TTC549 (cell line): ENCODE results near the gene ZNF565.
"Not testable (repeated sequence)": the region's sequence is repeated elsewhere in the genome, so short reads cannot be mapped to it uniquely, and the experiment has no call there.

Experiments
- FAIRE-seq: peaks from 2 replicates; lab custom pipeline; 2012; peaks lifted over from hg19 to GRCh38; lab: Jason Lieb, UNC

Gene ZNF565

DNA sequence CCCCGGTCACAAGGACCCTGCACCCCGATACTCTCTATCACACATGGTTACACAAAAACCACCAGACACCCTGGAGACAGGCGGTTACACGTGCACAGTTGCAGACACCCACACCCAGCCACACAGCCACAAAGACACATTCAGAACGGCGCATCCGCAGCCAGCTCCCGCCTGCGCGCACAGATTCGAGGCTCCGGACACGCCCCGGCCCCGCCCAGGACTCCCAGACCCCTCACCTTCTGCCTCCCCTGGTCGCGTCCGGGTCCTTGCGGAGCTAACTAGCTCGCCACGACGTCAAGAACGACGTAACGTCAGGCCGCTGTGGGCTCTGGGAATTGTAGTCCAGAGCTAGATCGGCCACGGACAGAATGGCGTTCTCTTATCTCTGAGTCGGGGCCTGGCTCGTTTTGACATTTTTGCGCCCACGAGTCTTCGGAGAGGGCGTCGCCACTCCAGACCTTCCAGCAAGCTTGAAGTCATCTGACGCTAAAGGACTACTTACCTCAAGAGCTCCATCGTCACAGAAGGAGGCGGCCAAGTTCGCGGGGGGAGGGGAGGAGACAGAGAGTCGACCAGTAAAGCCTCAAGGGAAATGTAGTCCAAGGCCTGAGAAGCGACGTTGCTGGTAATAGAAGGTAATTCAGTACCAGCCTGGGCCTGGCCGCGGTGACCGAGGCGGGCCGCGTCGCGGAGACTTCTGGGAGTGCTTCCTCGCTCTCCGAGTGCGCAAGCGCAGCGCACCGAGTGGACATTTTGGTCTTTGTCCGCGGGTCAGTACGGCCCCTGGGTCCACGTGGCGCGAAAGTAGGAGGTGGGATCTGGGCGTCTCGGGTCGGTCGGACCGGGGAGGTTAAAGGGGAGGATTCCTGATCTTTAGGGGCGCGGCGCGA lies at the start of gene ZNF565, which contains the start of gene ZNF146:
ZNF565 (minus strand) TSS at position 280 of the 890 bp plus-strand sequence. CDS start 12,680 bp downstream, outside the sequence.
ZNF146 (plus strand) TSS at position 721 of the 890 bp plus-strand sequence. CDS start 21,335 bp downstream, outside the sequence.
- FAIRE-seq, result peak; percentile 62

DNA sequence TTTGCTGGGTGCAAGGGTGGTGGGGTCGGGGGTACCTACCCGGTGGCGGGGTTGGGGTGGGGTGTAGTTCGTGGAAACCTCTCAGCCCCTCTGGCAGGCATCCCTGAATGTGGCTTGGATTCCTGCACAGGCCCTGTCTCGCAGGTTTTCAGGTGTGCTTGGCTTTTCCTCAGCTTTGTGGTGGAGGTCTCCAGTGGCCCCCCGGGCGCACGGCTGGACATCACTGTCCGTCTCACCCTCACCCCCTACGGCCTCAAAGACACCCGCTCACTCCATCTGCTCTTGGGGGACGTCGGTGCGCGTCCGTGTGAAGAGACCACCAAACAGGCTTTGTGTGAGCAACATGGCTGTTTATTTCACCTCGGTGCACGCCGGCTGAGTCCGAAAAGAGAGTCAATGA lies 44.7 kb upstream of the ZNF565 start:
- no peak for FAIRE-seq

DNA sequence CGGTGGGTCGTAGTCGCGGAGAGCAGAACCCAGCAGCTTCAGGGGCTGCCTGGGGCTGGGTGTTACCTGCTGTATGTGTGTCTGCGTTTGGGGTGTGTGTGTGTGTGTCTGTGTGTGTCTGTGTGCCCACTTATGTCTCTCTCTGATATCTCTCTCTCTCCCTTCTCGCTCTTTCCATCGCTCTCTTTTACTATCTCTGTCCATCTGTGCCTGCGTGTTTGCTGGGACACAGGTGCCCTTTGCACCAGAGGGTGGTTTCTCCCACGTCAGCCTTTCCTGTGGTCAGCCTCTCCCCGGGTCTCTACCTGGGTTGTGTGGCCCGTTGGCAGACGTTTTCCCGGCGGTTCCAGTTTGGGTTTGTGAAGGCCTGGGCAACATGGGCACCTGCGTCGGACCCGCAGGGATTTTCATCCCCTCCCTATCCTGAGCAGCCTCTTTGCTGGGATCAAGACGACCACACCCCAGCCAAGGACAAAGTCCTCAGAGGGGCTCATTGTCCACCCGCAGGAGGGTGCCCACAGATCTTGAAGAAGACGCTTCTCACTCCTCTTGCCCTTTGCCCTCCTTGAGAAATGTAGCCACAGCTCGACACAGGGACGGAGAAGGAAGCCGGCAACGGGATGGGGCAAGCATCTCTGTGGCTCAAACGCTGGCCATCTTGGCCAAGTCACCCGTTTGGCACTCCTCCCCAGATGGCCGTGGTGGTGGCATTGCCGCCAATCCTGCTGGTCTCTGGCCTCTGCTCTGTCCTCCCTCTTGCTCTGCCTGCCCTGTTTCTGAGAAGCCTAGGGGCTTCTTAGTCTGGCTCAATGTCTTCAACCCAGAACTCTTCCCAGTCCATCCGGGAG lies 43.8 kb upstream of the ZNF565 start:
- no peak for FAIRE-seq

DNA sequence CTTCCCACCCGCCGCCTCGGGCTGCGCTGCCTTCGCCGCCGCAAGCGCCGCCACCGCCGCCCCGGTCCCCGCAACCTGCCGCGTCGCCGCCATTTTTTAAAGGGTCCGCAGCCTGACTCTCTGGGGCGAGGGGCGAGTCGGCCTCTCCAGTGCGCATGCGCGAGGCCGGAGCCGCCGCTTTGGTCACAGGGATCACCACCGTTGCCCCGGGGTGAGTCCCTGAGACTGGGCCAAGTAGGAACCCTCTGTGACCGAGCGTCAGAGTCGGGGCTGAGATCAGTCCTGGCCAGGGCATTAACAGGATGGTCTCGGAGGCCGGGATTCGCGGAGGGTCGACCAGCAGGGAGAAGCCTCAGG lies 43.0 kb upstream of the ZNF565 start:
- no peak for FAIRE-seq

DNA sequence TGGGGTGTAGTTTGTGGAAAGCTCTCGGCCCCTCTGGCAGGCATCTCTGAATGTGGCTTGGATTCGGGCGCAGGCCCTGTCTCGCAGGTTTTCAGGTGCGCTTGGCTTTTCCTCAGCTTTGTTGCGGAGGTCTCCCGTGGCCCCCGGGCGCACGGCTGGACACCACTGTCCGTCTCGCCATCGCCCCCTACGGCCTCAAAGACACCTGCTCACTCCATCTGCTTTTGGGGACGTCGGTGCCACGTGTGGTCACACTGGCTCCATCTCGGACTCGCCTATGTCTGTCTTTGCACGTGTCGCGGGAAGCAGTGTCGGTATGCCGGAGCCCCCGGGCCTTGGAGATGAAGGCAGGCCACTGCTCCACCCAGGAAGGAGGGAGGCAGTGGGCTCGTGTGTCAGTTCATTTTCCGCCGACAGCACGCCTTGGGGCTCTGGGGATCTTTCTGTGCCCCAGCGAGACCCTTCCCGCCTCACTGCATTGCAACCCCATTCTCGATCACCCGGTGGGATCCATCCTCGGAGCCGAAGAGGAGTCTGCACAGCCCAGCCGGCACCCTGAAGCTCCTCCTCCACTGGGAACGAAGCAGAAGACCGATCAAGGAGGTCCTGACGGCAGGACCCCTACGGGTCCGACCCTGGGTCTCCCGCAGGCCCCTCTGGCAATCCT lies 42.5 kb upstream of the ZNF565 start:
- no peak for FAIRE-seq

DNA sequence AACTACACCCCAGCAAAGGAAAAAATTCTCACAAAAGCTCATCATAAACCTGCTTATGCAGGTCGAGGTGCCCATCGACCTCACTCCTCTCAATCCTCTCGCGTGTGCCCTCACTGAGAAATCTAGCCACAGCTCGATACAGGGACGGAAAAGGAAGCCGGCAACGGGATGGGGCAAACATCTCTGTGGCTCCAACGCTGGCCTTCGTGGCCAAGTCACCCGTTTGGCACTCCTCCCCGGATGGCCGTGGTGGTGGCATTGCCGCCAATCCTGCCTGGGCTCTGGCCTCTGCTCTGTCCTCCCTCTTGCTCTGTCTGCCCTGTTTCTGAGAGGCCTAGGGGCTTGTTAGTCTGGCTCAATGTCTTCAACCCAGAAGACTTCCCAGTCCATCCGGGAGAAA lies 41.6 kb upstream of the ZNF565 start:
- FAIRE-seq, result no peak

DNA sequence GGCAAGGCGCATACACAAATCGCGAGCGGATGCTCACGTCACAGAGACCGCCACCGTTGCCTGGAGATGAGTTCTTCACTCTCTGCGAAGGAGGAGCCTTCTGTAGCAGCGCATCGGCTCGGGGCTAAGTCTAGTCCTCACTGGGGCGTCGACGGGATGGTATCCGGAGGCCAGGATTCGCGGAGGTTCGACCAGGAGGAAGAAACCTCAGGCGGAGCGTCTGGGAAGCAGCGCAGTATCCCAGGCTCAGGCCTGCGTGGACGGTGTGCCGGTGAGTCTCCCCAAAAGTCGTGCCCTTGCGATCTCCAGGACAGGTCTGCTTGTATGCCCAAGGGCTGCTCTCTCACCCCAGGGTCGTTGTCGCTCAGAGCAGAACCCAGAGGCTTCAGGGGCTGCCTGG lies 40.9 kb upstream of the ZNF565 start:
- no peak for FAIRE-seq

DNA sequence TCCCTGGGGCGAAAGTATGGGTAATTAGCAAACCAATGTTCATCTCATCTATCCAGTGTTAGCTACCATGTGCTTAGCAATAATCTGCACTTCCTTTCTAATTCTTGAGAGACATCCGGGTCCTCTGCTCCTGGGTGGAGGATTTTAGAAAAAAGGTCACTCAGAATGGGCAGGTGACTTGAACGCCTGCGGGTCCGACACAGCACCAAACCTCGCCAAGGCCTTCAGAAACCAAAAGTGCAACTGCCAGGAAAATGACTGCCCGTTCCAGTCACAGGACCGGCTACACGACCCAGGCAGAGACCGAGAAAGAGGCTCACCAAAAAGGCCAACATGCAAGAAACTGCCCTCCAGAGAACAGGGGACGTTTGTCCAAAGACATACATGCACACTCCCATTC lies 40.4 kb upstream of the ZNF565 start:
- no peak for FAIRE-seq

DNA sequence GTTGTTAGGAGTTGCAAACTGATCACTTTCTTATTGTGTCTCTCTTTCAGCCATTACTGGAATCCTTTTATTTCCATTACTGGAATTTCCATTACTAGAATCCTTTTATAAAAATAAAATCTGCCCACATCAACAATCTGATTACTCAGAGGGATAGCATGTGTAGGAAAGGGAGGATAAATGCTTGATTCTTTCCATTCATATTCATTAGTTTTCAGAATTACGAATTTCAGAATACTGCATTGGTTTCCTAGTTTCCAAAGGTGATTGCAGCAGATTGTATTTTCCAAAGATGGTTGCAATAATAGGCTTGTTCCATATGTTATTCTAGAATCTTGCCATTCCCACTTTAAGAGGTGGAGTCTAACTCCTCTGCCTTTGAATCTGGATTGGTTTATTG lies 37.6 kb upstream of the ZNF565 start:
- FAIRE-seq, result no peak

DNA sequence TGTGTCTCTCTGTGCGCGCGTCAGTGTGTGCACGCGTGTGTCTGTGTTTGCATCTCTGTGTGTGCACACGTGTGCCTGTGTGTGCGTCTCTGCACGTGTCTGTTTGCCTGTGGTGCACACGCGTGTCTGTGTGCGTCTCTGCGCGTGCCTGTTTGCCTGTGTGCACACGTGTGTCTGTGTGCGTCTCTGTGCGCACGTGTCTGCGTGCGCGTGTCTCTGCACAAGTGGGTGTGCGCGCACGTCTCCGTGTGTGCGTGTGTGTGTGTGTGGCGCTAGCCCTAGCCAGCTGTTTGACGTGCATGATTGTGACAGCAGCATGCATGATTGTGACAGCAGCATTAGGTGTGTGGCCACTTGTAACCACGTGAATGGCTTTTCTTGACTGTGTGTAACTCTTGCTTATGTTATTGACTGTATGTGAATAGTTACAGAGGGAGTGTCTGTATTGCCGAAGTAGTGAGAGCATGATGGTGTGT lies 31.6 kb upstream of the ZNF565 start:
- no peak for FAIRE-seq

DNA sequence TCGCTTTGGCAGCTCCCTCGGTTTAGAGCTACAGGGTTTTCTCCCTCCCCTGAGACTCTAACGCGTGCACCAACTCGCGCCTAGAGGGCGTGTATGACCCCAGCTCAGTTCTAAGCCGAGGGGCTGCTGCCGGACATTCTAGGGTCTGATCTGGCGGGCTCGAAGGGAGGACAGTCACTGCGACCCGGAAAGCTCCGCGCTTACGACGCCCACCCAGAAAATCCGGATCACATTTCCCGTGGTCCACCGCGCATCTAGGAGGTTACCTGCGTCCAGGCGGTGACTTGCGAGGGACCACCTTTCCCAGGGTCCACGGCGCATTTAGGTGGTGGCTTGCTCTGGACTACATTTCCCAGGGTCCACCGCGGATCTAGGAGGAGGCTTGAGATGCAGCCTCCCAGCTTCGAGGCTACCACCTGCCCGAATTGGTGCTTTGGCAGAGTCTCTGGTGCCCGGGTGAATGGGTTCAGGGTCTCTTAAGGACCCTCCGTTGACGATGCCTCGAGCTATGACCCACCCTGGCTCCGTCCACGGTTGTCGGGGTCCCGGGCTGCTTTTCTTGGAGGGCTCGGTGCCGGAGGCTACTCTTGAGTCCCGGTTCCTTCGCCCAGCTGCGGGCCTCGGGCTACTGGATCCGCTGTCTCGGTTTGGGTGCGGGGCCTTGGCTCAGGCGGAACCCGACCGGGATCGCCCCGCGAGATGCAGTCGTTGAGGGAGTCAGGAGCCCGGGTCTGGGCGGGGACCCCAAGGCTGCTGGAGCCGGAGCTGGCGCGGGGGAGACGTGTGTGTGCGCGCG lies 30.9 kb upstream of the ZNF565 start:
- no peak for FAIRE-seq

DNA sequence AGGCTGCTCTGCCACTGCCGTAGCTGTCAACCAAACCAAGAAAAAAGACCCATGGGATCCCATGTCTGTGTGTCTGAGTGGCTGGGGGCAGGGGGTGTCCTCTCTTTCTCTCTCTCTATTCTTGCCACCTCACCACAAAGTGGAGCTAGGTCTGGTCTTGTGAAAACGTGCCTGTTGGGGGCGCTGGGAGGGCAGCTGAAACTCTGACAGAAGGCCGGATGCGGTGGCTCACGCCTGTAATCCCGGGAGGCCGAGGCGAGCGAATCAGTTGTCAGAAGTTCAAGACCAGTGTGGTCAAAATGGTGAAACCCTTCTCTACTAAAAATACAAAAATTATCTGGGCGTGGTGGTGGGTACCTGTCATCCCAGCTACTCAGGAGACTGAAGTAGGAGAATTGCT lies 29.6 kb upstream of the ZNF565 start:
- FAIRE-seq, result no peak

DNA sequence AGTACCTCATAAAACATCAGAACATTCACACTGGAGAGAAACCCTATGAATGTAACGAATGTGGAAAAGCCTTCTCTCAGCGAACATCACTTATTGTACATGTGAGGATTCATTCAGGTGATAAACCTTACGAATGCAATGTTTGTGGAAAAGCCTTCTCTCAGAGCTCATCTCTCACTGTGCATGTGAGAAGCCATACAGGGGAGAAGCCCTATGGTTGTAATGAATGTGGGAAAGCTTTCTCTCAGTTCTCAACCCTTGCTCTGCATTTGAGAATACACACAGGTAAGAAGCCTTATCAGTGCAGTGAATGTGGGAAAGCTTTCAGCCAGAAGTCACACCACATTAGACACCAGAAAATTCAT lies 22.5 kb upstream of the ZNF565 start:
- FAIRE-seq, result no peak

DNA sequence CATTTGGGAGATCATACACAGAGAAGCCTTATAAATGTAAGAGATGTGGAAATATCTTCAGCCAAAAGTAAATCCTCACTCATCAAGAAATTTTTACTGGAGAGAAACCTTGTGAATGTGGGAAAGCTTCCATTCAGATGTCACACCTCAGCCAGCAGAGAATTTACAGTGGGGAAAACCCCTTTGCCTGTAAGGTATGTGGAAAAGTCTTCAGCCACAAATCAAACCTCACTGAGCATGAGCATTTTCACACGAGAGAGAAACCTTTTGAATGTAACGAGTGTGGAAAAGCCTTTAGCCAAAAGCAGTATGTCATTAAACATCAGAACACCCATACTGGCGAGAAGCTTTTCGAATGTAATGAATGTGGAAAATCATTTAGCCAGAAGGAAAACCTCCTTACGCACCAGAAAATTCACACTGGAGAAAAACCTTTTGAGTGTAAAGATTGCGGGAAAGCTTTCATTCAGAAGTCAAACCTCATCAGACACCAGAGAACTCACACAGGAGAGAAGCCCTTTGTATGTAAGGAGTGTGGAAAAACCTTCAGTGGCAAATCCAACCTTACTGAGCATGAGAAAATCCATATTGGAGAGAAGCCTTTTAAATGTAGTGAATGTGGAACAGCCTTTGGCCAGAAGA lies 22.0 kb upstream of the ZNF565 start:
- no peak for FAIRE-seq

DNA sequence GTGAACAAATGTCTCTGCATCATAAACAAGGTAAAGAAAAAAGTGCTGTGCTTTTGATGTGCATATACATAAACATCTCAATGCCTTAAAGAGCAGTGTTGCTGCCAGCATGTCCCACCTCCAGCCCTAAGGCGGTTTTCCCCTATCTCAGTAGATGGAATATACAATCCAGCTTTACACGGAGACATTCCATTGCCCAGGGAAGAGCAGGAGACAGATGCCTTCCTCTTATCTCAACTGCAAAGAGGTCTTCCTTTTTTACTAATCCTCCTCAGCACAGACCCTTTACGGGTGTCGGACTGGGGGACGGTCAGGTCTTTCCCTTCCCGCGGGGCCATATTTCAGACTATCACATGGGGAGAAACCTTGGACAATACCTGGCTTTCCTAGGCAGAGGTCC lies 19.2 kb upstream of the ZNF565 start:
- not testable (repeated sequence) for FAIRE-seq

DNA sequence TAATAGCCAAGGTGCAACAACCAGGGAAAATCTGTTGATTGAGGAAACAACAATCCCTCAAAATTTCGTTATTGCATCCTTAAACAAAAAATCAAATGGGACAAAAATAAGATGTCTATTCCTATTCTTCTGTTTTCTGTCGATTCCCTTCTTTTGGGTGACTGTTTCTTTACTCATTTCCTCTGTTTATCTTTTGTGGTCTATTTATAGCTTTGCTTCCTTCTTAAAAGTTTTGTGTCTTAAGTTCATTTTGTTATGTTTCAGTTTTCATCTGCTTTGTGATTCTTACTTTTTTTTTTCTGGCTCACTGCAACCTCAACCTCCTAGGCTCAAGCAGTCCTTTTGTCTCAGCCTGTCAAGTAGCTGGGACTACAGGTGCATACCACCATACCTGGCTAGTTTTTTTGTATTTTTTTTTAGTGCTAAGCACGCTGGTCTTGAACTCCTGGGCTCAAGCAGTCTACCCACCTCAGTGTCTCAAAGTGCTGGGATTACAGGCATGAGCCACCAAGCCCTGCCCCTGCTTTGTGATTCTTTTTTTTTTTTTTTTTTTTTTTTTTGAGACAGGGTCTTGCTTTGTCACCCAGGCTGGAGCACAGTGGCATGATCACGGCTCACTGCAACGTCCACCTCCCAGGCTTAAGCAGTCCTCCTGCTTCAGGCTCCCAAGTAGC lies 10.9 kb upstream of the ZNF565 start:
- FAIRE-seq, result no peak

DNA sequence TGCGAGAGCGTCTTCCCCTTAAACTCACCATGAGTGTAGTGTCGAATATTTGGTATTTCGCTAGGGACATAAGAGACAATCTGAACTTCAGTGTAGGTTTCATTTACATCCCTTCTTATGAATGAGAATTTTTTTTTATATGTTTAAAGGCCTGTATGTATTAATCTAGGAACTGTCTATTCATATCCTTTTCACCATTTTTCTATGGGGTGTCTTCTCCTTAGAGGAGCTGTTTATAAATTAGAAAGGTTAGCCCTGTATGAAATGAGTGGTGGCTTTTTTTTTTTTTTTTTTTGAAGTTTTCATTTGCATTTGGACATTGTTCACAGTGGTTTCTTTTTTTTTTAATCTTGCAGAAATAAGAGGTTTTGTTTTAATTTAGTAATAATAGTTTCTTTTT lies 8.0 kb upstream of the ZNF565 start:
- no peak for FAIRE-seq

DNA sequence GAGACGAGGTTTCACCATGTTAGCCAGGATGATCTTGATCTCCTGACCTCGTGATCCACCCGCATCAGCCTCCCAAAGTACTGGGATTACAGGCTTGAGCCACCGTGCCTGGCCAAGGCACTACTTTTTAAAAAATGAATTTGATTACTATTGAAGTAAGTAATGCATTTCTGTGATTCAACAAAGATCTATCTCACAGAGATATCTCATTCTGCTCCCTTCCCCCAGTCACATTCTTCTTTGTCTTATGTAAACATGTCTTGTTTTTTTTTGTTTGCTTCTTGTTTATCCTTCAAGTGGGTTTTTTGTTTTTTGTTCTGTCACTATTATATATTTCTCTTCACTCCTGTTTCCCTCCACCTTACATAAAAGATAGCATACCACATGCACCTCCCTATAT lies 7.0 kb upstream of the ZNF565 start:
- FAIRE-seq, result no peak

DNA sequence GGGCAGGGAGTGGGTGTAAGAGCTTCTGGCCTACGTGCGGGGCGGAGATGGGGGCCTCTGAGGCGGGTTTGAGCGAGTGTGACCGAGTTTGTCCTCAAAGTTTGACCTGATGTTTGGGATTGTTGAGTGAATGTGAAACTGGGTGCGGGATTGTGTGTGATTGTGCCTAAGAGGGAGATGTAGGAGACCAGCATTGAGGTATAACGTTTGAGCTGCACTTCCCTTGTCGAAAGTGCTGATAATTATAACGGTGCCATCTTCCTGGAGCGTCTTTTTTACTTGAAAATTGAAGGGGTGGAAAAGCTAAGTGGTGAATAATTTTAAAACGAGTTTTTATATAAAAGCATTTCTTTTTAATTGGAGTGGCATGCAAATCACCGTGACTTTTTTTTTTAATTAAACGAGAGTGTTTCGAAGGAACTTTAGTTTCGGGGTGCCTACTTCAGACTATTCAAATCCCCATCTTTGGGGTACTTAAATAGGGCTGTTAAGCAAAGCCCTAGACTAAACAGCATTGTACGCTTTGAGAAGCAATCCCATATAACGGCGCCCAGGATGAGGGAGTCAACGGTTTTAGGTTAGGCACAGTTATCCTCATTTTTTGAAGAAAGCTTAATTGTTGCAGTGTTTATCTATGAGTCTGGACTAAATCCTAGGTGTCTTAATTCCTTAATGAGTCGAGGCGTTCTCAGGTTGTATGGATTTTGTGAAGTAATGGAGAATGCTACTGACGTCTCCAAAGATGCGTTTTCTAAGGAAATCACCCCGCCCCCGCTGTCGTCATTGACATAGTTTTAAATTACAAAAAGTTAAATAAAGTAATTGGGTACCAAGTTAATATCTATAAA lies 1.0 kb upstream of the ZNF565 start:
- no peak for FAIRE-seq

DNA sequence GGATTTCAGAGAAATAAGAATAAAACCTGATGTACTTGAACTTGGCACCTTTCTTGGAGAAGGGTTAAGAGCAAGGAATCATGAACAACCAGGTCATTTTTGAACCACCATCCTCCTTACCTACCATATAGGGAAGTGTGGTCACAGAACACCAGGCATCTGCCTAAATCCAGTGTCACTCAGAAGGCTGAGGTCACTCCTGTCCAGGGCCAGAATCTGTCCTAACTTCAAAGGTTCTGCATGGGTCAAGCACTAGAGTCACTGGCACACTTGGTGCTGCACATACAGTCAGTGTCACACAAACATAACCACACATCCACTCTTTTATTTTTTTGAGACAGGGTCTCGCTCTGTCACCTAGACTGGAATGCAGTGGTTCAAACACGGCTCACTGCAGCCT lies 1.6 kb downstream of the ZNF565 start:
- FAIRE-seq, result no peak
